Iris pigment epithelial cell (primary cell): Measurements from ENCODE around the gene RALGPS2.

Experiments
- DNase-seq: peaks from one replicate; pipeline ENCODE4 v3.0.0-alpha.2; 2011; ENCODE audit warnings: low read depth

RALGPS2 gene

GRCh38 chr1:178867670-178868069 lies 142.6 kb downstream of the RALGPS2 start:
- DNase-seq = no peak

GRCh38 chr1:178868706-178869105 lies 143.7 kb downstream of the RALGPS2 start:
- DNase-seq = no peak

- DNase-seq = peak; percentile 88
Measured at GRCh38 chr1:178869119-178869697, 144.2 kb downstream of the RALGPS2 start.

- no peak for DNase-seq
Measured at GRCh38 chr1:178870221-178870620, 145.2 kb downstream of the RALGPS2 start.

GRCh38 chr1:178870944-178871343 lies 145.9 kb downstream of the RALGPS2 start, which contains the start of gene ANGPTL1:
ANGPTL1 (minus strand) TSS chr1:178871077; CDS start chr1:178865776, 5,301 bp downstream.
- DNase-seq = peak; percentile 74

GRCh38 chr1:178871551-178872320 lies 146.7 kb downstream of the RALGPS2 start:
- DNase-seq = no peak

GRCh38 chr1:178874966-178875365 lies 149.9 kb downstream of the RALGPS2 start:
- DNase-seq = no peak

GRCh38 chr1:178875936-178876335 lies 150.9 kb downstream of the RALGPS2 start:
- no peak for DNase-seq

- DNase-seq = no peak
Measured at GRCh38 chr1:178877896-178878295, 152.9 kb downstream of the RALGPS2 start.

- no peak for DNase-seq
Measured at GRCh38 chr1:178881950-178882349, 156.9 kb downstream of the RALGPS2 start.

- DNase-seq = no peak
Measured at GRCh38 chr1:178885869-178886268, 160.8 kb downstream of the RALGPS2 start.

GRCh38 chr1:178886551-178886950 lies 161.5 kb downstream of the RALGPS2 start:
- no peak for DNase-seq

GRCh38 chr1:178895928-178896327 lies 170.9 kb downstream of the RALGPS2 start:
- no peak for DNase-seq

GRCh38 chr1:178898401-178898800 lies 173.4 kb downstream of the RALGPS2 start:
- no peak for DNase-seq

- no peak for DNase-seq
Measured at GRCh38 chr1:178899402-178899801, 174.4 kb downstream of the RALGPS2 start.

- DNase-seq = no peak
Measured at GRCh38 chr1:178901482-178902125, 176.6 kb downstream of the RALGPS2 start.

GRCh38 chr1:178908358-178908757 lies 183.3 kb downstream of the RALGPS2 start:
- peak; percentile 59 for DNase-seq

GRCh38 chr1:178910023-178910422 lies 185.0 kb downstream of the RALGPS2 start:
- no peak for DNase-seq

GRCh38 chr1:178912597-178912996 lies 187.6 kb downstream of the RALGPS2 start:
- peak; percentile 40 for DNase-seq

GRCh38 chr1:178916448-178917174 lies 191.6 kb downstream of the RALGPS2 start:
- no peak for DNase-seq

- no peak for DNase-seq
Measured at GRCh38 chr1:178918308-178918707, 193.3 kb downstream of the RALGPS2 start.

- DNase-seq = no peak
Measured at GRCh38 chr1:178918955-178919354, 193.9 kb downstream of the RALGPS2 start.
